ENCODE results near the gene NEK2. TPM values are rescaled to one million over a fixed set of nuclear protein-coding genes. Genes with fewer than 3 reads are reported as not detected.

The NEK2 gene
- total RNA-seq, 2 donors from 2014 or later: not detected

- peaks cover 10% of the 10 kb centered on the region for H3K4me1 ChIP-seq
- DNase-seq: peak; percentile 37 to 69 (median 62)
- WGBS, 2 donors: 36 to 58% methylated on average over 11 of the region's 11 CpGs
Observed at GRCh38 chr1:211703812-211704537, 28.6 kb upstream of the NEK2 start.

GRCh38 chr1:211701733-211702132 lies 26.3 kb upstream of the NEK2 start:
- H3K27ac ChIP-seq: no peak overlapping the region
- ATAC-seq (no peak), DNase-seq (no peak)
- TF ChIP-seq, protein P1, sequence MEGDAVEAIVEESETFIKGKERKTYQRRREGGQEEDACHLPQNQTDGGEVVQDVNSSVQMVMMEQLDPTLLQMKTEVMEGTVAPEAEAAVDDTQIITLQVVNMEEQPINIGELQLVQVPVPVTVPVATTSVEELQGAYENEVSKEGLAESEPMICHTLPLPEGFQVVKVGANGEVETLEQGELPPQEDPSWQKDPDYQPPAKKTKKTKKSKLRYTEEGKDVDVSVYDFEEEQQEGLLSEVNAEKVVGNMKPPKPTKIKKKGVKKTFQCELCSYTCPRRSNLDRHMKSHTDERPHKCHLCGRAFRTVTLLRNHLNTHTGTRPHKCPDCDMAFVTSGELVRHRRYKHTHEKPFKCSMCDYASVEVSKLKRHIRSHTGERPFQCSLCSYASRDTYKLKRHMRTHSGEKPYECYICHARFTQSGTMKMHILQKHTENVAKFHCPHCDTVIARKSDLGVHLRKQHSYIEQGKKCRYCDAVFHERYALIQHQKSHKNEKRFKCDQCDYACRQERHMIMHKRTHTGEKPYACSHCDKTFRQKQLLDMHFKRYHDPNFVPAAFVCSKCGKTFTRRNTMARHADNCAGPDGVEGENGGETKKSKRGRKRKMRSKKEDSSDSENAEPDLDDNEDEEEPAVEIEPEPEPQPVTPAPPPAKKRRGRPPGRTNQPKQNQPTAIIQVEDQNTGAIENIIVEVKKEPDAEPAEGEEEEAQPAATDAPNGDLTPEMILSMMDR (IDR thresholded peaks at IDR 0.05): no peak
- no peak for TF ChIP-seq POLR2A (IDR thresholded peaks at IDR 0.05)
- peaks cover 19% of the 10 kb centered on the region for H3K4me1 ChIP-seq
- 82 to 86% methylated on average over 6 of the region's 6 CpGs for WGBS, 2 donors
- no peaks in the 10 kb centered on the region for H3K27me3 ChIP-seq
- H3K36me3 ChIP-seq (replicated peaks in 1 of 2; ENCODE audit: insufficient read depth in 1 of 2, low read depth in 2 of 2): no peaks in the 10 kb centered on the region
- H3K9me3 ChIP-seq: no peaks in the 10 kb centered on the region
- H3K4me3 ChIP-seq: no peak overlapping the region
- intact Hi-C loops (cut with DNase I): loop anchor here (5.0 to 10.0 kb wide), 2 partner anchors 136 to 243 kb away; no protein-coding TSS in a partner anchor

More at GRCh38 chr1:211703812-211704537, 28.6 kb upstream of the NEK2 start:
- Histone ChIP-seq H3K9me3 (no peaks in the 10 kb centered on the region), H3K4me3 (no peak overlapping the region), H3K36me3 (replicated peaks in 1 of 2; ENCODE audit: insufficient read depth in 1 of 2, low read depth in 2 of 2) (no peaks in the 10 kb centered on the region), H3K27ac (no peak overlapping the region), H3K27me3 (no peaks in the 10 kb centered on the region)
- ATAC-seq: peak; percentile 66
- no peak for TF ChIP-seq POLR2A (IDR thresholded peaks at IDR 0.05)
- TF ChIP-seq, protein P1 (IDR thresholded peaks at IDR 0.05): no peak
- intact Hi-C loops (cut with DNase I): loop anchor here (5.0 to 10.0 kb wide), 2 partner anchors 133 to 241 kb away; no protein-coding TSS in a partner anchor

DNA sequence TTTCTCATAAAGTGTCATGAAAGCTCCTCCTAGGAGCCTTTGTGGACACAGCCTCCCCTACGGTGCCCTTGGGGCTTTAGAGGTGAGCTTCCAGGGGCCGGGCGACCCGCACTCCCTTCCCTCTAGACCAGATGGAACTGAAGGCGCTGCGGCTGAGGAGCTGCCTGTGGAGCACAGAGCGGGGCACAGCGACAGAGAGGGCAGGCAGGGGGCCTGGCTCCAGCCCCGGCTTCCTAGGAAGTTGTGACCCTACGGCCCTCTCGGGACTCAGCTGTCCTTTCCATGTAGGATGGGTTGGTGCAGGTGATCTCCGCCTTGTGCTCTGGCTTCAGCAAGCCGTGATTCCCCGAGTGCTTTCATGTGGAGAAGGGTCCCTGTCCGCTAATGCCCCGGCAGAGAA lies 23.6 kb upstream of the NEK2 start:
- ATAC-seq: no peak
- Histone ChIP-seq H3K4me1 (peaks cover 18% of the 10 kb centered on the region), H3K4me3 (no peak overlapping the region), H3K27ac (no peak overlapping the region), H3K36me3 (replicated peaks in 1 of 2; ENCODE audit: insufficient read depth in 1 of 2, low read depth in 2 of 2) (no peaks in the 10 kb centered on the region), H3K9me3 (no peaks in the 10 kb centered on the region), H3K27me3 (no peaks in the 10 kb centered on the region)
- 79 to 89% methylated on average over 10 to 16 of the region's 16 CpGs for WGBS, 2 donors
- intact Hi-C loops (cut with DNase I): no loop called here
- TF ChIP-seq, protein P1 (IDR thresholded peaks at IDR 0.05): no peak
- TF ChIP-seq POLR2A (IDR thresholded peaks at IDR 0.05): no peak
- no peak for DNase-seq

- Histone ChIP-seq H3K9me3 (no peaks in the 10 kb centered on the region), H3K27ac (no peak overlapping the region), H3K4me1 (peaks cover 12% of the 10 kb centered on the region), H3K36me3 (replicated peaks in 1 of 2; ENCODE audit: insufficient read depth in 1 of 2, low read depth in 2 of 2) (no peaks in the 10 kb centered on the region), H3K27me3 (no peaks in the 10 kb centered on the region), H3K4me3 (no peak overlapping the region)
- WGBS, 2 donors: 11% methylated on average over 10 to 29 of the region's 29 CpGs
- ATAC-seq: peak; percentile 97
- intact Hi-C loops (cut with DNase I): no loop called here
- TF ChIP-seq, protein P1 (IDR thresholded peaks at IDR 0.05): peak; percentile 93 to 98 (median 97)
- TF ChIP-seq POLR2A (IDR thresholded peaks at IDR 0.05): no peak
- DNase-seq: peak; percentile 88 to 93 (median 89)
Observed at GRCh38 chr1:211698161-211699026, 23.0 kb upstream of the NEK2 start.

All from body of pancreas (tissue), 4 donors.